COR-L47 (cell line): ENCODE measurements around the gene NSD2.
"Not testable (repeated sequence)": the region's sequence is repeated elsewhere in the genome, so short reads cannot be mapped to it uniquely, and the experiment has no call there.

Experiments
- DNase-seq: peaks from one replicate; lab custom pipeline; 2025; lab: John Stamatoyannopoulos, UW

The NSD2 gene

DNA sequence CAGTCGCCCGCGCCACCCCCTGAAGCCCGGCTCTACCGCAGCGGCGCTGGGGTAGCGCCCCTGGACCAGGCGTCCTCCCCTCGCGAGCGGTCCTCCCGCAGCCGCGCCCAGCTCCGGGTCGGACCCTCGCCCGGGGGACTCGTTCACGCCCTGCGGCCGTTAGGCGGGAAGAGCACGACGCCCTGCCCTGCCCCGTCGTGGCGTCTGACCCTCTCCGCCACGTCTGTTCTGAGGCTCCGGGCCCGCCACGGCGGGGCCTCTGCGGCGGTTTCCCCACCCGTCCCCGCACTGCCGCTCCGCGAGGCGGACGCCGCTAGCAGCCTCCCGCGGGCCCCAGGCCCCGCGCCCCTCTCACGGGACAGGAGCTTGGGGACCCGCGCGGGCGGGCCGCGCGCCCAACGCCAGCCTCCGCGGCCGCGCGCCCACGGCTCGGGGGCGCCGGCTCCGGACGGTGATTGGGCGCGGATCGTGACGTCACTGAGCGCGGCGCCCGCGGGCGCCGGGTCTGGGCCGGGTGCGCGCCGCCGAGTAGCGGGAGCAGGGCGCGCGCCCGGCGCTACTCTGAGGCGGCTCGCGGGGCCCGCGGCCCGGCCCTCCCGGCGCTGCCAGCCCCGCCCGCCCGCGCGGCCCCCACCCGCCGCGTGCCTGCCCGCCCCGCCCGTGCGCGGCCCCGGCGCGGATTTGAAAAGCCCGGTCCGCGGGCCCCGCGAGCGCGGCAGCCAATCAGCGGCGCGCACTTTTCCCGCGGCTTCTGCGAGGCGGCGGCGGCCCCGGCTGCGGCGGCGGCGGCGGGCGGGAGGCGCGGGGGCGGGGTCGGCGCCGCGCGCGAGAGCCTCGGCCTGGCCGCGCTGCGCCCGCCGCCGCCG is at the start of gene NSD2:
TSS of gene NSD2 (plus strand) at position 816 of the 866 bp plus-strand sequence. CDS start 29,262 bp downstream, outside the sequence.
- peak; percentile 91 for DNase-seq

DNA sequence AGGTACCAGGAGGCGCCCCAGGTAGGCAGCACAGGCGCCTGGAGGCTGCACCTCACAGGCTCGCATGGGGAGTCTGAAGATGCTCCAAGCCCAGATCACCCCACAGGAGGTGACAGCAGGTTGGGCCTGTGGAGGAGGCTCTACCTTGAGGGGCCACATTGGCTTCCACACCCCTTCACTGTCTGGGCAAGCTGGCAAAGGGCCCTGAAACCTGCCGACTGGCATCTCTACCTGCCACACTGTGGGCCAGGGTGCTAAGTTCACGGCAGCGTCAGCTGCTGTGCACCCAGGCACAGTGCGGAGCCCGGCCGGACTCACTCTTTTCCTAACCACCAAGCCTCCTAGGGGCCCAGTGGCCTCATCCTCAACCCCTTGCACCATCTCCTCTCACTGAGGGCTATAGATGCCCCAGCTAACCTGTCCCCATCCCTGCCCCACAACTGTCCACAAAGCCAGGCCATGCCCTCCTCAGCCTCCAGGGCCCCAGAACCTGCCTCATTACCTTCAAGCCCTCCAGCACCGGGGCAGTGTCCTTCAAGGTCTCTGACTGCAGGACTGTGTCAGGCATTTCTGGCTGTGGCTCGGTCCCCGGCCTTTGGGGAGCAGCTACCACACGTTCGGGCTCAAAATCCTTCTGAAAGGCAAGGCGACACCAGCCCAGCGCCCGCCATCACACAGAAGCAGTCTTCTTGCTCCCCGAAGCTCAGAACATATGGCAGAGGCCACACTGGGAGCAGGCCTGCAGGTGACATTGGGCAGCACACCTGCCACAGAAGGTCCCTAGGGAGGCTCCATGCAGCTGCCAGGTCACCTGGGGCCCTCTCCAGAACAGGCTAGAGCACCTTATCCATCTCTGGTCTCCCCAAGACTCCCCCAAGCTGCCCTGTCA is 49.3 kb upstream of the NSD2 start:
- no peak for DNase-seq

DNA sequence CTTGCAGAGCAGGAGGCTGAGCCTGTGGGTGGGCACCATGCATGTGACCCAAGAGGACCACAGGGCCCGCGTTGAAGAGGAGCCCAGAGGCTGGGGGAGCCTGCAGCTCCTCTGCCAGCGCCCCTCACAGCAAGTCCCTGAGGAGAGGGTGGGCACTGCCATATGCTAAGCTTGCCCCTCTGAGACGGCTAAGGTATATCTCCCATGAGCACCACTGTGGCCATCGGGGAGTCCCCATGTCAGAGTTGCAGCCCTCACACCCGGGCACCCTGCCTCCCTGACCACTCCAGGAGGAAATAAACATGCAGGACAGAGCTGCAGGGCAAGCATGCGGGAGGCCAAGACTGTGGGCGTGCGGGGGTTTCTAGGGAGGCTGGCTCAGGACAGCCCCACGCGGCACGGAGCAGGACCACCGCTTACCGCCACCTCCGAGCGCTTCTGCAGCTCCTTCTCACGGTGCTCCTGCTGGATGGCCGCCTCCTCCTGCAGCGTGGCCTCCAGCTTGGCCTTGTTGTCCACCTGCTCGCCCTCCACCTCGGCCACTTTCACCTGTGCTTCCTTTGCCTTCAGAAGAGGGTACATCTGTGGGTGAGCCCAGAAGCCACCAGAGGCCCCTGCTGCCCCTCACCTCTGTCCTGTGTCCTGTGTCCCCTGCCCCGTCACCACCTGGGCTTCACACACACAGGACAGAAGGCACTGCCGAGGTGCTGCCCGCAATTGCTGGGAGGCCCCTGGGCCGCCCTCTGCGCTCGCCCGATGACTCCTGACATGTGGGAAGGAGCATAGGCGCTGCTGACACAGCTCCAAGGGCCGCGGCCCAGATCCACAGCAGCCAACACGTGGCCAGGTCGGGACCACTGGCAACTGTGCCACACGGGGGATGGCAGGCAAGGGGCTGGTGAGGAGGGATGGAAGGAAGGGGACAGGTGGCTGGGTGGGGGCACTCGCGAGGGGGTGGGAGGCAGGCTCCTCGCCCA is 48.3 kb upstream of the NSD2 start:
- DNase-seq = no peak

GRCh38 chr4:1823545-1823932 is 47.7 kb upstream of the NSD2 start:
- DNase-seq = no peak

GRCh38 chr4:1824746-1825145 is 46.4 kb upstream of the NSD2 start:
- DNase-seq = no peak

DNA sequence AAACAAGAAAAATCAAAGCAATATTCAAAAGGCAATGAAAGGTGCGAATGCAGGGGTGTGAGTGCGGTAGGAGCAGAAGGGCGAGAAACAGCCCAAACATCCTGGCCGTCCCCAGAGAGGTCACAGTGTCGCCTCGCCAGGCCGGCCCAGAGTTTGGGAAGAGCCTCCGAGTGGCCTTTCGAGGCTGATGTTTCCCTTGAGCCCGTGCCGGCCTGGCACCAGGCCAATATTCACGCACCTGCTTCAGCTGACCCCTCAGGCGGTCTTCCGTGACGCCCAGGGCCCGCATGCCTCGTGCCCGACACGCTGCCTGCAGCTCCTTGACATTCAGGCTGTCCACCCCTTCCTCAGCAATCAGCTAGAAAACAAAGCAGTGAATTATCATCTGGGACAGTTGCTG is 45.9 kb upstream of the NSD2 start:
- DNase-seq = no peak

DNA sequence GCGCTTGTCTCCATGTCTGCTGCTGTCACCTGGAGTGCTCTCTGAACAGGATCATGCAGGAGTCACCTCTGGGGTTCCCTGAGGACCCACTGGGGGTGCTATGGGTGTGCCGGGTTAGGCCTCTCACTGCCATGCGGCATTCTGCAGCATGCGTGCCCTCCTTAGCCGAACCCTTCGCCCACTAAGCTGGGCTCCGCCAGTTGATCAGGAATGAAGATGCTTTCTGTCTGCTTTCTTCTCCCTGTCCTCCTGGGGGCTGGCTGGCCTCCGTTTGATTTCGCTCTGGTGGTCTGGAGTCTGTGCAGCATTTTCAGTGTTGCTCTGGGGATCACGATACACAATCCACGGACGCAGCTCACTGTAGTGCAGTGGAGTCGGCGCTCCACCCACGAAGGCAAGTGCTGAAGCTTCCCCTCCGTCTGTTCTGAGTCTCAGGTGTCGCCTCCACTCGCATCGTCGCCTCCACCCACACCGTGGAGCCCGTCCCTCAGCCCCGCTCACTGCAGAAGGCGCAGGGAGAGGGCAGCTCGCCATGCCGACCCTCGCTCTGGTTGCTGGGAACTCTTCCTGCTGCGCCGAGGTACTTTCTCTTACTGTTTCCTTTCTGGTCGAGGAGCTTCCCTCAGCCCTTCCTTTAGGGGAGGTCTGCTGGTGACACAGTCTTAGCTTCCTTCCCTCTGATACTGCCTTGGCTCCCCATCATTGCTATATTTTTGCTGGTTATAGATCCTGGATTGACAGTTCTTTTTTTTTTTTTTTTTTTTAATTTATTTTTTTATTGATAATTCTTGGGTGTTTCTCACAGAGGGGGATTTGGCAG is 44.5 kb upstream of the NSD2 start:
- no peak for DNase-seq

GRCh38 chr4:1830234-1830633 is 41.0 kb upstream of the NSD2 start:
- no peak for DNase-seq

- DNase-seq = no peak
Observed at GRCh38 chr4:1830642-1831228, 40.5 kb upstream of the NSD2 start.

DNA sequence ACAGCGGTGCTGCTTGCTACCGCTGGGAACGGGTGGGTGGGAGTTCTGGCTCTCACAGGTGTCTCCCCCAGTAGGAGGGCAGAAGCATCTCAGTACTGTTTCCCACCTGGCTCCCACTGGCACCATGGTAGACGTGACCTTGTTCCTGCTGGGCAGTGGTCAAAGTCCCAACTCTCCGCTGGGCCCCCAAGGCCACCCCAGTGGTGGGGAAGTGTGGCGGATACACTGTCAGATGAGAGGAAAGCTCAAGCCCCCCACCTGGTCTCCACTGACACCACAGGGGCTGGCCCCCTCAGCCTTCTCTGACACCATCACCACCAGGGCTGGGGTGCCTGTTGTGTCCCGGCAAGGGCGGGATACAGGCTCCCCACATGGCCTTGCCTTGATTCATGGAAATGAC is 39.9 kb upstream of the NSD2 start:
- no peak for DNase-seq

DNA sequence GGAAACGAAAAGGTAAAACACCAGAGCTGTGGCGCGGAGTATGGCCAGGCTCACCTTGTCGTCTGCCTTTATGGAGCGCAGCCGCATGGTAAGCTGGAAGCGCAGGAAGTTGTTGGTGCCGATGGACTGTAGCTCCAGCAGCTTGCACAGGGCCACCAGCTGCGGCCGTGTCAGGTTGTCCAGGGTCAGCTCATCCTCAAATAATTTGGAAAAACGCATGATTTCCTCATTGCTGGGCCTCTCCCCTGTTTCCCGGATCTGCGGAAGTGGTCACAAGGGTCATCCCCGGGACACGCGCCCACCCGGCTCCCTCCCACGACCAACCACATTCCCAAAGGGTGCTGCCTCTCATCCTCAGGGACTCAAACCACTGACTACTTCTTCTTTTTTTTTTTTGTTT is 38.5 kb upstream of the NSD2 start:
- no peak for DNase-seq

DNA sequence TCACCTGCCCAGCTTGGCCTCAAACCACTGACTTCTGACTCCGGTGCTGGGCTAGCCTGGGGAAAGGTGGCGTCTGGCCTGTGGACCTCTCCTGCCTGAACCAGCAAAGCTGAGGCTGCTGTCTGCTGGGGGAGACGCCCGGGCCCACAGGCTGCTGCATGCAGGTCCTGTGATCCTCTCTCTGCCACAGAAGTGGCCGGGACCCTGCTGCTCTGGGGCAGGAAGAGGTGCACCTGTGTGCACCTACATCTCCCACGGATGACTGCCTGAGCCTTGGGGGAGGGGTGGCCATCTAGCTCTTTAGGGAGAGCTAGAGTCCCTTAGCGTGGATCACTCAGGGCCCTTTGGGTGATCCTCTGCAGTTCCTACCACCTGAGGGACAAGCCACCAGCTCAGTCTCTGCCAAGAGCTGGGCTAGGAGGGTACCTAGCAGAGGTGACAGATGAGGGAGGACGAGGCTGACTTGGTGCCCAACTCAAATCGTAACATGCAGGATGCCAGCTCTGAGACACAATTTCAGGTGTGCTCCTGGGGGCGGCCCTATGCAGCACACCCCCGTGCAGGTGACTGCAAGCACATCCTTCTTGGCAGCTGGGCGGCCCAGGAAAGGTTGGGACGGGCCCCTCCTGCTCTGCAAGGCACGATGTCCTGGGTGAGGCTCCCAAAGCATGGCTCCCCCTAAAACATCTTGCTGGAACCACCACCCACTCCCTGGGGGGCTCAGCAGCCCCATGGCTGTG is 37.7 kb upstream of the NSD2 start:
- DNase-seq = no peak

DNA sequence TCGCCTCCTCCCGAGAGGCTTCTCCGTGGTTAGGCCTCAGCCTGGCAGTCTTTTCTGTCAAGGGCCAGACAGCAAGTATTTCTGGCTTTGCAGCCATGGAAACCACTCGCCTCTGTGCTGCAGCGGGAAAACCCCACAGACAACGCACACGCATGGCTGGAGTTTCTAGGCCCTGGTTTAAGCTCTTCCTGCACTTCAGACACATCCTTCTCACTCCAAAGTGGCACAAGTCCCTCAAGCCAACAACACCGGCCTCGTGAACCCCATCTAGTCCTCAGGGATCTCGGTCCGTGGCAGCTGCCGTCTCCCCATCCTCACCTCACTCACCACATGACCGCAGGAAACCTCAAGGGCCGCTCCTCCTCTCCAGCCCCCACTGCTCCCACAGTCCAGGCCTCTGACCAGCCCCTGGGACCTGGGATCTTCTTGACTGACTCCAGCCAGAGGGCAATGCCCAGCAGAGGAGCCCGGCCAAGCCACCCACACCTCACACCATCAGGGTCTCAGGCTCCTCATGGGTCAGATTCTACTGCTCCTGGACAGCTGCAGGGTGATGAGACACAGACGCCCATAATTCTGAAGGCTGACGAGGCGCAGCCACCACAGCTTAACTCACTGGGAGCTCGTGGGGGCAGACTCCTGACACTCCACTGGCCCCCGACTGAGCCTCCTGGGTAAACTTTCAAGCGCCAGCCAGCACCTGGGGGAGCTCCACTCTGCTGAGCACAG is 37.0 kb upstream of the NSD2 start:
- no peak for DNase-seq

- not testable (repeated sequence) for DNase-seq
Observed at GRCh38 chr4:1835836-1836235, 35.4 kb upstream of the NSD2 start.

- DNase-seq = no peak
Observed at GRCh38 chr4:1836650-1837049, 34.5 kb upstream of the NSD2 start.

GRCh38 chr4:1837069-1837468 is 34.1 kb upstream of the NSD2 start:
- DNase-seq = no peak

- no peak for DNase-seq
Observed at GRCh38 chr4:1839282-1839681, 31.9 kb upstream of the NSD2 start.

DNA sequence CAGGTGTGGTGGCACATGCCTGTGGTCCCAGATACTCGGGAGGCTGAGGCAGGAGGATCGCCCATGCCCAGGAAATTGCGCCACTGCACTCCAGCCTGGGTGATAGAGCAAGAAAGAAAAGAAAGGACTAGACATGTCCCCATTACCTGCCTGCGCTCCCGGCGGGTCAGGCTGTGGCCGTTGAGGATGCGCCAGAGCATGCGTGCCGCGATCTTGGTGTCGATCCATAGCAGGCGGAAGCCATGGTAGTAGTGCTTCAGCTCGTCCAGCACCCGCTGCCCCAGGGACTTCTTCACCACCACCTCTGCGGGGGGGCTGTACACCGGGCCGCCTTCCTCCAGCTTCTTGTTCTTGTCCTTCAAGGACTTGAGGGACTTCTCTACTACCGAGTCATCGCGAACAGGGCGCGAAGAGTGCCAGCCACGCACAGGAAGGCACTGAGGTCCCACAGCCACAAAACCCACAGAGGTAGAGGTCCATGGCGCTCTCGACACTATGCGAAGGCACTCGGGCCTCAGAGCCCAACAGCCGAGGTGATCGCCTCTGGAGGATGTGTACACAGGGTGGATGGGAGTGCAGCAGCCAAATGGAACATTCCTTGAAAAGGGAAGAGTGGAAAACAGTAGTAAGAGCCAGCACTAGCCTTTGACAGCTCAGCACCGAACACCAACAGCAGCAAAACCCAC is 29.8 kb upstream of the NSD2 start:
- no peak for DNase-seq

GRCh38 chr4:1841887-1842210 is 29.3 kb upstream of the NSD2 start:
- DNase-seq = no peak
